Psoas muscle (tissue), 8 donors: ENCODE results near the gene RAB3IP. TPM values are rescaled to one million over a fixed set of nuclear protein-coding genes. Genes with fewer than 3 reads are reported as not detected.

ENCODE experiments used
- ATAC-seq, 4 donors: fragments of 200-7000 bp; cut with Tn5 transposase; one replicate each; pipeline ENCODE4 v1.9.1; 2020; ENCODE audit warnings: moderate library complexity in 3 of 4, mild to moderate bottlenecking in 2 of 4
- DNase-seq, 2 donors: peaks; one replicate each; pipeline ENCODE4 v3.0.0-alpha.2; 2020
- H3K27ac ChIP-seq: fragments of 200-600 bp; one replicate; pipeline ENCODE4 v1.8.0; 2022
- H3K27me3 ChIP-seq, 3 donors: fragments of 200-600 bp in 1 of 3; one replicate each; pipeline versions ENCODE4 v1.6.1 to v1.8.0; 2013 to 2022; ENCODE audit warnings: low read length in 2 of 3, mild to moderate bottlenecking in 2 of 3, moderate library complexity in 1 of 3; ENCODE audit not compliant: insufficient read depth in 3 of 3
- H3K36me3 ChIP-seq, 2 donors: fragments of 200-600 bp in 1 of 2; one replicate each; pipeline versions ENCODE4 v1.6.1 to v1.8.0; 2013 to 2022; ENCODE audit warnings: low read depth in 1 of 2, mild to moderate bottlenecking in 1 of 2, moderate library complexity in 1 of 2; ENCODE audit not compliant: insufficient read depth in 1 of 2
- H3K4me1 ChIP-seq: fragments of 200-600 bp; one replicate; pipeline ENCODE4 v1.8.0; 2022
- H3K4me3 ChIP-seq: fragments of 200-600 bp; one replicate; pipeline ENCODE4 v1.8.0; 2022; ENCODE audit warnings: mild to moderate bottlenecking
- H3K9me3 ChIP-seq: fragments of 200-600 bp; one replicate; pipeline ENCODE4 v1.8.0; 2022
- CTCF ChIP-seq: fragments of 200-600 bp; IDR thresholded peaks from one replicate; pipeline ENCODE4 v1.8.0; 2022; ENCODE audit warnings: antibody characterized with exemption
- WGBS, 3 donors: extraction: QIAGEN DNeasy Blood & Tissue Kit; methylation state at CpG; one replicate each; pipeline versions ENCODE4 v1.1.6 to v1.1.7; 2013; 5-methylcytosine and 5-hydroxymethylcytosine counted together
- intact Hi-C, 2 donors: fragments of 100-400 bp; cut with DNase I; formaldehyde crosslinking; loops; one replicate each; pipeline versions ENCODE4 v1.11.0 to v1.14.2; 2022
- polyA plus RNA-seq, 3 donors: library from polyadenylated mRNA; stranded (reverse); fragments of 200-250 nt; gene quantifications; one replicate each; pipeline ENCODE4 v1.2.3, GENCODE V29; 2013
- total RNA-seq, 4 donors: library from RNA; stranded (reverse); fragmentation: NEBNext Ultra II Directional in 2 of 4; extraction: Animal tissue kit (Norgen Biotek cat#: 25700) in 2 of 4; gene quantifications; one replicate each; pipeline versions ENCODE4 v1.2.1 to v1.2.4, GENCODE V29; 2021 to 2023
- donor health status: healthy with polysubstance abuse.
- donor health status: DM: no; HTN: no; CAD: no; lungs with moderate emphysema.
- donor health status: Bipolar disorder and iron deficiency.
- donor health status: healthy.
- donor health status: DM: yes; HTN: yes; CAD: no.
- donor health status: DM: no; HTN: no; CAD: no.
- donor health status: DM: no; HTN: no; CAD: no.
- donor health status: DM: yes; HTN: yes; CAD: no.

The RAB3IP gene
- total and polyA plus RNA-seq, 7 donors: 11.3 to 38.2 (median 19.3) TPM

- Histone ChIP-seq H3K4me3 (no peak overlapping the region), H3K27me3 (no peaks in the 10 kb centered on the region), H3K9me3 (no peaks in the 10 kb centered on the region), H3K36me3 (no peaks in the 10 kb centered on the region), H3K27ac (no peak overlapping the region), H3K4me1 (no peaks in the 10 kb centered on the region)
- DNase-seq (no peak), ATAC-seq (no peak)
- no peak for TF ChIP-seq CTCF
- WGBS, 3 donors: 58 to 75% (median 62%) methylated on average over 2 of the region's 2 CpGs
- intact Hi-C loops: no loop called here
Measured at GRCh38 chr12:69833696-69834095, 95.0 kb downstream of the RAB3IP start.

GRCh38 chr12:69834147-69834546, 95.5 kb downstream of the RAB3IP start:
- Histone ChIP-seq H3K27ac (no peak overlapping the region), H3K4me3 (no peak overlapping the region), H3K9me3 (no peaks in the 10 kb centered on the region), H3K4me1 (no peaks in the 10 kb centered on the region), H3K27me3 (no peaks in the 10 kb centered on the region), H3K36me3 (no peaks in the 10 kb centered on the region)
- ATAC-seq: no peak
- WGBS, 3 donors: 63 to 70% (median 63%) methylated on average over 2 of the region's 2 CpGs
- TF ChIP-seq CTCF: no peak
- intact Hi-C loops: no loop called here
- DNase-seq: no peak

- no peak for TF ChIP-seq CTCF
Measured at GRCh38 chr12:69834576-69834975, 95.9 kb downstream of the RAB3IP start.

GRCh38 chr12:69835081-69835480, 96.4 kb downstream of the RAB3IP start:
- Histone ChIP-seq H3K4me1 (no peaks in the 10 kb centered on the region), H3K36me3 (no peaks in the 10 kb centered on the region), H3K4me3 (no peak overlapping the region), H3K27me3 (no peaks in the 10 kb centered on the region), H3K27ac (no peak overlapping the region), H3K9me3 (no peaks in the 10 kb centered on the region)
- 74 to 76% (median 75%) methylated on average over 3 of the region's 3 CpGs for WGBS, 3 donors
- intact Hi-C loops: no loop called here
- ATAC-seq: no peak
- DNase-seq: no peak
- no peak for TF ChIP-seq CTCF

More at GRCh38 chr12:69834576-69834975, 95.9 kb downstream of the RAB3IP start:
- DNase-seq: no peak
- H3K9me3 ChIP-seq: no peaks in the 10 kb centered on the region
- intact Hi-C loops: no loop called here
- no peak for ATAC-seq
- no peaks in the 10 kb centered on the region for H3K36me3 ChIP-seq
- H3K27ac ChIP-seq: no peak overlapping the region
- no peak overlapping the region for H3K4me3 ChIP-seq
- H3K27me3 ChIP-seq: no peaks in the 10 kb centered on the region
- H3K4me1 ChIP-seq: no peaks in the 10 kb centered on the region

- 90 to 93% (median 93%) methylated on average over 13 of the region's 13 CpGs for WGBS, 3 donors
- DNase-seq: no peak
- H3K36me3 ChIP-seq: no peaks in the 10 kb centered on the region
- no peak overlapping the region for H3K27ac ChIP-seq
- no peak overlapping the region for H3K4me3 ChIP-seq
- H3K27me3 ChIP-seq: no peaks in the 10 kb centered on the region
- H3K9me3 ChIP-seq: no peaks in the 10 kb centered on the region
- intact Hi-C loops: no loop called here
- H3K4me1 ChIP-seq: no peaks in the 10 kb centered on the region
- TF ChIP-seq CTCF: no peak
- ATAC-seq: no peak
Measured at GRCh38 chr12:69836015-69836414, 97.4 kb downstream of the RAB3IP start.
